PC-9 (cell line): ENCODE measurements around the gene CHRM3.

ENCODE experiments used
- EZH2 ChIP-seq: fragments of 200-600 bp; sonication (generic); IDR thresholded peaks from 2 replicates; pipeline ENCODE4 v1.8.0; 2017; ENCODE audit warnings: antibody characterized with exemption, low read depth
- TF ChIP-seq, protein P1 (sequence below): fragments of 200-600 bp; sonication (generic); conservative IDR thresholded peaks from 2 replicates; pipeline ENCODE4 v1.6.1; 2017; ENCODE audit warnings: mixed run types, antibody characterized with exemption, mild to moderate bottlenecking, moderate library complexity

DNA sequence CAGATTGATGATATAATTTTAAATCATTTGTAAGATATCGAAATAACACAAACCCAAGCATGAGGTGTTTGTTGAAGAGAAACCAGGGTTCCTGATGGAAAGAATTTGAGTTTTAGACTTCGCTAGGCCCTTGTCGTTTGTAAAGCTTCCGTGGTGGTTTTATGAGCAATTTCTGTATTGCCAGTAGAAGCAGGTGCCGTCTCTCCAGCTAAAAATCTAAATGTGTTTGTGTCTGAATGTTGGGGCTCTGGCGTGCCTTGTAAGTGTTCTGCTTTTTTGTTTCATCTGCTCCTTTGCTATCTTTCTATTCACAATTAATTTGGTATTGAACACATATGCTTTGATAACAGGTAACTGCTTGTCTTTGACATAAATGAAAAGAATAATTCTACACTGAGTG lies 27.5 kb downstream of the CHRM3 start:
- TF ChIP-seq, protein P1, sequence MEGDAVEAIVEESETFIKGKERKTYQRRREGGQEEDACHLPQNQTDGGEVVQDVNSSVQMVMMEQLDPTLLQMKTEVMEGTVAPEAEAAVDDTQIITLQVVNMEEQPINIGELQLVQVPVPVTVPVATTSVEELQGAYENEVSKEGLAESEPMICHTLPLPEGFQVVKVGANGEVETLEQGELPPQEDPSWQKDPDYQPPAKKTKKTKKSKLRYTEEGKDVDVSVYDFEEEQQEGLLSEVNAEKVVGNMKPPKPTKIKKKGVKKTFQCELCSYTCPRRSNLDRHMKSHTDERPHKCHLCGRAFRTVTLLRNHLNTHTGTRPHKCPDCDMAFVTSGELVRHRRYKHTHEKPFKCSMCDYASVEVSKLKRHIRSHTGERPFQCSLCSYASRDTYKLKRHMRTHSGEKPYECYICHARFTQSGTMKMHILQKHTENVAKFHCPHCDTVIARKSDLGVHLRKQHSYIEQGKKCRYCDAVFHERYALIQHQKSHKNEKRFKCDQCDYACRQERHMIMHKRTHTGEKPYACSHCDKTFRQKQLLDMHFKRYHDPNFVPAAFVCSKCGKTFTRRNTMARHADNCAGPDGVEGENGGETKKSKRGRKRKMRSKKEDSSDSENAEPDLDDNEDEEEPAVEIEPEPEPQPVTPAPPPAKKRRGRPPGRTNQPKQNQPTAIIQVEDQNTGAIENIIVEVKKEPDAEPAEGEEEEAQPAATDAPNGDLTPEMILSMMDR, result no peak
- no peak for TF ChIP-seq EZH2
